NB4 (cell line): Measurements from ENCODE around the gene LCTL.

Source experiments
- POLR2A ChIP-seq: IDR thresholded peaks from 2 replicates; pipeline ENCODE4 v1.6.1; 2011; ENCODE audit warnings: mild to moderate bottlenecking; ENCODE audit not compliant: insufficient read length; ENCODE audit errors: extremely low read depth
- TF ChIP-seq, protein P1 (sequence below): IDR thresholded peaks from one replicate; pipeline ENCODE4 v1.5.1; 2012; ENCODE audit warnings: low read depth, low read length
- TF ChIP-seq, protein P2 (sequence below): IDR thresholded peaks from 2 replicates; pipeline ENCODE4 v1.6.1; 2011; ENCODE audit warnings: low read depth, low read length

DNA sequence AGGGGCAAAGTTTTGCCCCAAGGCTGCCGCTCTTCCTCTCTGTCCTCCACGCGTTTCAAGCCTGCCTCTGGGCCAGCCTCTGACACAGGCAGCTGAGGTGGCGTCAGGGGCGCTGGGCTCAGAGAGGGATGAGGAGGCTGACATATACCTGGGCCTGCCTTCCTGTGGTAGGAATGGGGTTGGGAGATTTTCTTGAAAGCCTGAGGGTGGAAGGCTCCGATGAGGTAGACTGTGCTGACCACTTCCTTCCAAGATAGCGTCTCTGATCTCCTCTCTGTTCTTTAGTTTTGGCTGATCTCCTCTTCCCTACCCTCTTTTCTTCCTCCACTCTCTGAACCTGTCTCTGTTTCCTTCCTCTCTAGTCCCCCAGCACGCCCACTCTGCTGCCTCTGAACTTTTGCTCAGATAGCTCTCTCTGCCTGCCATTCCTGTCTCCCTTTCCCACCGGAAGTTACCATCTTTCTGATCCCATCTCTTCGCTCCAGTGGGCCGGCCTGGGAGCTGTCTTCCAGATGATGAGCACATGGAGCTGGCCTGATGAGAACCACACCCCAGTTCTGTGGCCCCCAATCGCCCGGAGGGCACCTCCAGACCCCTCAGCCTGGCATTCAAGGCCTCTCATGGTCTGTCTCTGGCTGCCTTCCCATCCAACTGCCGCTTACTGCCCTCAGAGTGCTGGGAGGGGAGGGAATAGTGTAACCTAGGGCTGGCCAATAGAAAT is 32.5 kb upstream of the LCTL start:
- TF ChIP-seq, protein P1, sequence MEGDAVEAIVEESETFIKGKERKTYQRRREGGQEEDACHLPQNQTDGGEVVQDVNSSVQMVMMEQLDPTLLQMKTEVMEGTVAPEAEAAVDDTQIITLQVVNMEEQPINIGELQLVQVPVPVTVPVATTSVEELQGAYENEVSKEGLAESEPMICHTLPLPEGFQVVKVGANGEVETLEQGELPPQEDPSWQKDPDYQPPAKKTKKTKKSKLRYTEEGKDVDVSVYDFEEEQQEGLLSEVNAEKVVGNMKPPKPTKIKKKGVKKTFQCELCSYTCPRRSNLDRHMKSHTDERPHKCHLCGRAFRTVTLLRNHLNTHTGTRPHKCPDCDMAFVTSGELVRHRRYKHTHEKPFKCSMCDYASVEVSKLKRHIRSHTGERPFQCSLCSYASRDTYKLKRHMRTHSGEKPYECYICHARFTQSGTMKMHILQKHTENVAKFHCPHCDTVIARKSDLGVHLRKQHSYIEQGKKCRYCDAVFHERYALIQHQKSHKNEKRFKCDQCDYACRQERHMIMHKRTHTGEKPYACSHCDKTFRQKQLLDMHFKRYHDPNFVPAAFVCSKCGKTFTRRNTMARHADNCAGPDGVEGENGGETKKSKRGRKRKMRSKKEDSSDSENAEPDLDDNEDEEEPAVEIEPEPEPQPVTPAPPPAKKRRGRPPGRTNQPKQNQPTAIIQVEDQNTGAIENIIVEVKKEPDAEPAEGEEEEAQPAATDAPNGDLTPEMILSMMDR: no peak
- TF ChIP-seq, protein P2, sequence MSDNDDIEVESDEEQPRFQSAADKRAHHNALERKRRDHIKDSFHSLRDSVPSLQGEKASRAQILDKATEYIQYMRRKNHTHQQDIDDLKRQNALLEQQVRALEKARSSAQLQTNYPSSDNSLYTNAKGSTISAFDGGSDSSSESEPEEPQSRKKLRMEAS: no peak
- TF ChIP-seq POLR2A: no peak
